Nephron progenitor cell (in vitro differentiated cells): Measurements from ENCODE around the gene JUND.

Experiments used
- DNase-seq: peaks from one replicate; pipeline ENCODE4 v3.0.0; 2021
- H3K27ac Mint-ChIP-seq: 2 replicates; pipeline ENCODE4 v1.8.0; 2021; ENCODE audit warnings: mild to moderate bottlenecking, moderate library complexity, mixed read lengths
- H3K27me3 Mint-ChIP-seq: 2 replicates; pipeline ENCODE4 v1.8.0; 2021; ENCODE audit warnings: mild to moderate bottlenecking, low read depth, mixed read lengths; ENCODE audit not compliant: poor library complexity
- H3K36me3 Mint-ChIP-seq: 2 replicates; pipeline ENCODE4 v1.8.0; 2021; ENCODE audit warnings: low read depth, mixed read lengths
- H3K4me1 Mint-ChIP-seq: 2 replicates; pipeline ENCODE4 v1.8.0; 2021; ENCODE audit warnings: mixed read lengths
- H3K4me3 Mint-ChIP-seq: 2 replicates; pipeline ENCODE4 v1.8.0; 2021; ENCODE audit warnings: mild to moderate bottlenecking, moderate library complexity, mixed read lengths
- H3K9me3 Mint-ChIP-seq: 2 replicates; pipeline ENCODE4 v1.8.0; 2021; ENCODE audit warnings: mild to moderate bottlenecking, moderate library complexity, mixed read lengths
- TF ChIP-seq, protein P1 (sequence below): fragments of 200-600 bp; sonication (generic); IDR thresholded peaks from 2 replicates; pipeline ENCODE4 v1.5.0; 2021; ENCODE audit warnings: antibody characterized with exemption

JUND gene

DNA sequence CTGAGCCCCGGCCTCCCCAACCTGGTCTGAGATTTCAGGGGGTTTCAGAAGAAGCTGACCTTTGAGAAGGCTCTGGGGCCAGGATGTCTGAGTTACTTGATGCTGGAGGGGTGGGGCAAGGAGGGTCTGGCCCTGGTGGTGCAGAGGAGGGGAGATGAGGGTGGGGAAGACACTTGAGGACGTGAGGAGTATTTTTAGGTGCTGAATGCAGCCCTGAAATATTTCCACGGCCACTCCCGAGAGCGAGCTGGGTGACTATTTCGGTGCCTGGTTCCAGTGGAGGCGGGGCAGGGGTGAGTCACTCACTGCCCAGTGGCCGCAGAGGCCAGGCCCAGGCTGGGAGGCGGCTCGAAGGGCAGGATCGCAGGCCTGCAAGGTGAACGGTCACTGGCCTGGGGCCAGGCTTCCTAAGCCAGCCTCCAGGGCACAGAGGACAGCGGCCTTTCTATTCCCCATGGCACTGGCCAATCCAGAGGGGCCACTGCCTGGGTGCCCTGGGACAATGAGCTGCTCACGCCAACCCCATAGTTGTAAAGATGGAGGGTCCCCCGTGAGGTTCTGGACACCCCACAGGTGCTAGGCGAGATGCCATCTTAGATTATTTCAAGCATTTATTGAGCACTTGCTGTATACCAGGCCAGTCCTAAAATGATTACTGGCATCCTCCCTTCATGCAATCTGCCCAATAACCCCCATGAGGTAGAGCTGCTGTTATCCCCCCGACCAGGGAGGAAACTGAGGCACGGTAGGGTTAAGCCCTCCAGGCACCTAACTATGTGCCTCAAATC, 19.7 kb upstream of the JUND start:
- DNase-seq: no peak
- Mint-ChIP-seq H3K36me3 (no peaks in the 10 kb centered on the region), H3K27ac (no peak overlapping the region), H3K9me3 (no peaks in the 10 kb centered on the region), H3K27me3 (peaks cover 5% of the 10 kb centered on the region), H3K4me1 (peaks cover 38% of the 10 kb centered on the region), H3K4me3 (no peak overlapping the region)
- TF ChIP-seq, protein P1, sequence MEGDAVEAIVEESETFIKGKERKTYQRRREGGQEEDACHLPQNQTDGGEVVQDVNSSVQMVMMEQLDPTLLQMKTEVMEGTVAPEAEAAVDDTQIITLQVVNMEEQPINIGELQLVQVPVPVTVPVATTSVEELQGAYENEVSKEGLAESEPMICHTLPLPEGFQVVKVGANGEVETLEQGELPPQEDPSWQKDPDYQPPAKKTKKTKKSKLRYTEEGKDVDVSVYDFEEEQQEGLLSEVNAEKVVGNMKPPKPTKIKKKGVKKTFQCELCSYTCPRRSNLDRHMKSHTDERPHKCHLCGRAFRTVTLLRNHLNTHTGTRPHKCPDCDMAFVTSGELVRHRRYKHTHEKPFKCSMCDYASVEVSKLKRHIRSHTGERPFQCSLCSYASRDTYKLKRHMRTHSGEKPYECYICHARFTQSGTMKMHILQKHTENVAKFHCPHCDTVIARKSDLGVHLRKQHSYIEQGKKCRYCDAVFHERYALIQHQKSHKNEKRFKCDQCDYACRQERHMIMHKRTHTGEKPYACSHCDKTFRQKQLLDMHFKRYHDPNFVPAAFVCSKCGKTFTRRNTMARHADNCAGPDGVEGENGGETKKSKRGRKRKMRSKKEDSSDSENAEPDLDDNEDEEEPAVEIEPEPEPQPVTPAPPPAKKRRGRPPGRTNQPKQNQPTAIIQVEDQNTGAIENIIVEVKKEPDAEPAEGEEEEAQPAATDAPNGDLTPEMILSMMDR: no peak

DNA sequence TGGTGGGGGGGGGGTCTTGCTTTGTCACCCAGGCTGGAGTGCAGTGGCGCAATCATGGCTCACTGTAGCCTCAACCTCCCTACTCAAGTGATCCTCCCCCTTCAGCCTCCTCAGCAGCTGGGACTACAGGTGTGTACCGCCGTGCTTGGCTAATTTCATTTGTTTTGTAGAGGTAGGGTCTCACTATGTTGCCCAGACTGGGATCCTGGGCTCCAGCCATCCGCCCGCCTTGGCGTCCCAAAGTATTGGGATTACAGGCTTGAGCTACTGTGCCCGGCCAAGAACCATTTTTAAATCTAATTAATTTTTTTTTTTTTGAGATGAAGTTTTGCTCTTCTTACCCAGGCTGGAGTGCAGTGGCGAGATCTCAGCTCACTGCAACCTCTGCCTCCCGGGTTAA, 18.2 kb upstream of the JUND start:
- Mint-ChIP-seq H3K4me3 (no peak overlapping the region), H3K9me3 (no peaks in the 10 kb centered on the region), H3K27me3 (peaks cover 5% of the 10 kb centered on the region), H3K36me3 (no peaks in the 10 kb centered on the region), H3K27ac (no peak overlapping the region), H3K4me1 (peaks cover 23% of the 10 kb centered on the region)
- no peak for DNase-seq
- TF ChIP-seq, protein P1: no peak

- no peaks in the 10 kb centered on the region for H3K9me3 Mint-ChIP-seq
- TF ChIP-seq, protein P1: no peak
These were observed 17.2 kb upstream of the JUND start for GRCh38 chr19:18298601-18299000.

DNA sequence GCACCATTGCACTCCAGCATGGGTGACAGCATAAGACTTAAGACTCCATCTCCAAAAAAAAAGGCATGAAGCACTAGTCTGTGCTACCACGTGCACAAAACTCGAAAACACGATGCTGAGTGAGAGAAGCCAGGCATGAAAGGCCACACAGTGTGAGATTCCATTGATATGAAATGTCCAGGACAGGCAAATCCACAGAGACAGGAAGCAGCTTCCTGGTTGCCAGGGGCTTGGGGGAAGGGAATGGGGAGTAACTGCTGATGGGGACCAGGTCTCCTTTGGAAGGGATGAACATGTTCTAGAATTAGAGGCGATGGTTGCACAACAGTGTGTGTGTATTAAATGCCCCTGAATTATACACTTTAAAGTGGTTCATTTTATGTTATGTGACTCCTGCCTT, 15.9 kb upstream of the JUND start:
- Mint-ChIP-seq H3K4me3 (no peak overlapping the region), H3K9me3 (no peaks in the 10 kb centered on the region), H3K27ac (no peak overlapping the region), H3K27me3 (peaks cover 5% of the 10 kb centered on the region), H3K4me1 (peaks cover 26% of the 10 kb centered on the region), H3K36me3 (no peaks in the 10 kb centered on the region)
- TF ChIP-seq, protein P1: no peak
- no peak for DNase-seq

More at GRCh38 chr19:18298601-18299000, 17.2 kb upstream of the JUND start:
- Mint-ChIP-seq H3K36me3 (no peaks in the 10 kb centered on the region), H3K4me1 (peaks cover 23% of the 10 kb centered on the region), H3K27me3 (peaks cover 5% of the 10 kb centered on the region), H3K27ac (no peak overlapping the region), H3K4me3 (no peak overlapping the region)
- no peak for DNase-seq

- H3K4me3 Mint-ChIP-seq: no peak overlapping the region
- no peaks in the 10 kb centered on the region for H3K9me3 Mint-ChIP-seq
- peaks cover 43% of the 10 kb centered on the region for H3K4me1 Mint-ChIP-seq
- TF ChIP-seq, protein P1: no peak
- no peak for DNase-seq
- no peaks in the 10 kb centered on the region for H3K36me3 Mint-ChIP-seq
- H3K27me3 Mint-ChIP-seq: peaks cover 5% of the 10 kb centered on the region
- no peak overlapping the region for H3K27ac Mint-ChIP-seq
These were observed 13.6 kb upstream of the JUND start for GRCh38 chr19:18295034-18295451.

- H3K9me3 Mint-ChIP-seq: no peaks in the 10 kb centered on the region
- TF ChIP-seq, protein P1: no peak
- DNase-seq: no peak
- no peak overlapping the region for H3K27ac Mint-ChIP-seq
- H3K27me3 Mint-ChIP-seq: peaks cover 5% of the 10 kb centered on the region
- no peak overlapping the region for H3K4me3 Mint-ChIP-seq
- H3K36me3 Mint-ChIP-seq: no peaks in the 10 kb centered on the region
- H3K4me1 Mint-ChIP-seq: peaks cover 48% of the 10 kb centered on the region
These were observed 13.0 kb upstream of the JUND start for GRCh38 chr19:18294467-18294864.
